Thyroid gland (tissue), 4 donors: ENCODE results near the gene GSG1L. TPM values are rescaled to one million over a fixed set of nuclear protein-coding genes. Genes with fewer than 3 reads are reported as not detected.

ENCODE experiments used
- DNase-seq, 2 donors: peaks; one replicate each; pipeline ENCODE4 v3.0.0-alpha.2; 2019
- H3K27ac ChIP-seq, 3 donors: fragments of 200-600 bp; sonication (generic); 1 replicate in 2 of 3; 2 replicates in 1 of 3; pipeline ENCODE4 v1.5.1; 2016 to 2019; ENCODE audit warnings: mild to moderate bottlenecking in 1 of 3, moderate library complexity in 1 of 3
- H3K27me3 ChIP-seq: fragments of 200-600 bp; sonication (generic); one replicate; pipeline ENCODE4 v1.5.1; 2019
- H3K36me3 ChIP-seq, 2 donors: fragments of 200-600 bp; sonication (generic); one replicate each; pipeline ENCODE4 v1.5.1; 2016 to 2019
- H3K4me1 ChIP-seq, 2 donors: fragments of 200-600 bp; sonication (generic); one replicate each; pipeline ENCODE4 v1.5.1; 2017 to 2019
- H3K4me3 ChIP-seq, 3 donors: fragments of 200-600 bp; sonication (generic); replicated peaks in 1 of 3; 1 replicate in 2 of 3; 2 replicates in 1 of 3; pipeline ENCODE4 v1.5.1; 2016; ENCODE audit warnings: mild to moderate bottlenecking in 1 of 3
- H3K9me3 ChIP-seq: fragments of 200-600 bp; sonication (generic); one replicate; pipeline ENCODE4 v1.5.1; 2017
- CTCF ChIP-seq, 6 experiments: fragments of 200-600 bp in 3 of 6; fragments of 450-650 bp in 3 of 6; sonication (generic) in 3 of 6; IDR thresholded peaks; one replicate each; pipeline ENCODE4 v1.5.1; 2016 to 2019; ENCODE audit warnings: antibody characterized with exemption in 6 of 6, mild to moderate bottlenecking in 2 of 6, inconsistent platforms in 1 of 6, moderate library complexity in 1 of 6
- POLR2A ChIP-seq, 2 donors: fragments of 450-650 bp; IDR thresholded peaks; one replicate each; pipeline ENCODE4 v1.6.1; 2017; ENCODE audit warnings: antibody characterized with exemption in 2 of 2, mild to moderate bottlenecking in 2 of 2, moderate library complexity in 1 of 2
- WGBS, 2 donors: methylation state at CpG; one replicate each; pipeline ENCODE4 v1.1.5; 2017; 5-methylcytosine and 5-hydroxymethylcytosine counted together
- intact Hi-C: fragments of 100-400 bp; cut with DNase I; formaldehyde crosslinking; loops from one replicate; pipeline ENCODE4 v1.15.1; 2023
- total RNA-seq, 4 donors: library from RNA; depleted of rRNA; stranded (reverse); fragments of >200 nt; gene quantifications; one replicate each; pipeline ENCODE4 v1.2.3, GENCODE V29; 2016

Gene GSG1L
- total RNA-seq, 4 donors from 2014 or later, result not detected

DNA sequence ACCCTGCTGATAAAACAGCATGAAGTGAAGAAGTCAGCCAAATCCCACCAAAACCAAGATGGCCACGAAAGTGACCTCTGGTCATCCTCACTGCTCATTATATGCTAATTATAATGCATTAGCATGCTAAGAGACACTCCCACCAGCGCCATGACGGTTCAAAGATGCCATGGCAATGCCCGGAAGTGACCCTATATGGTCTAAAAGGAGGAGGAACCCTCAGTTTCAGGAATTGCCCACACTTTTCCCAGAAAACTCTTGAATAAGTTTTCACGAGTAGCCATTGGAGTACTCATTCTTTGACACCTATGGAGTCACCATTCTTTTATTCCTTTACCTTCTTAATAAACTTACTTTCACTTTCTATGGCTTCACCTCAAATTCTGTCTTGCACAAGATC lies 44.3 kb downstream of the GSG1L start:
- Histone ChIP-seq H3K4me1 (no peaks in the 10 kb centered on the region), H3K4me3 (no peak overlapping the region), H3K9me3 (no peaks in the 10 kb centered on the region), H3K36me3 (no peaks in the 10 kb centered on the region), H3K27me3 (no peaks in the 10 kb centered on the region), H3K27ac (no peak overlapping the region)
- intact Hi-C loops, result no loop called here
- TF ChIP-seq CTCF (IDR thresholded peaks at IDR 0.05) (no peak), POLR2A (IDR thresholded peaks at IDR 0.05) (no peak)
- no peak for DNase-seq
- 77 to 81% methylated on average over 5 of the region's 5 CpGs for WGBS, 2 donors

DNA sequence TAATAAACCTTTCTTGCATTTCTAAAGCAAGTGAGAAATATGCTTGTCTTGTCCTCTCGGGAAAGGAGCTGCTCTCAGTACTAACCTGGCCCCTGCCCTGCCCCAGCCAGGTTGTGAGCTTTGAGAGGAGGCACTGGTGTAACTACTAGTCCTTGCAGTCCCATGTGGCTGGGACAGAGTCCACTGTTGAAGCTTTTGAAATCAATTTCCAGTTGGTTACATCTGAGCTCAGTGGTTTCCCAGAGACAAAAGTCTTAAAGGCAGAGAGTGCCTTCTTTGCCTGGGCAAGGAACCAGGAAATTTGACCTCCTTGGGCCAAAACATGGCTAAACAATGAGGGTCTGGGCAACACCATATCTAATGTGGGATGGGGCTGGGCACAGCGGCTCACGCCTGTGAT lies 48.7 kb downstream of the GSG1L start:
- Histone ChIP-seq H3K27me3 (no peaks in the 10 kb centered on the region), H3K4me1 (no peaks in the 10 kb centered on the region), H3K36me3 (no peaks in the 10 kb centered on the region), H3K9me3 (no peaks in the 10 kb centered on the region), H3K4me3 (no peak overlapping the region), H3K27ac (no peak overlapping the region)
- intact Hi-C loops, result no loop called here
- DNase-seq, result peak; percentile 3 to 10
- 69 to 75% methylated on average over 3 of the region's 3 CpGs for WGBS, 2 donors
- TF ChIP-seq POLR2A (IDR thresholded peaks at IDR 0.05) (no peak), CTCF (IDR thresholded peaks at IDR 0.05) (no peak)

DNA sequence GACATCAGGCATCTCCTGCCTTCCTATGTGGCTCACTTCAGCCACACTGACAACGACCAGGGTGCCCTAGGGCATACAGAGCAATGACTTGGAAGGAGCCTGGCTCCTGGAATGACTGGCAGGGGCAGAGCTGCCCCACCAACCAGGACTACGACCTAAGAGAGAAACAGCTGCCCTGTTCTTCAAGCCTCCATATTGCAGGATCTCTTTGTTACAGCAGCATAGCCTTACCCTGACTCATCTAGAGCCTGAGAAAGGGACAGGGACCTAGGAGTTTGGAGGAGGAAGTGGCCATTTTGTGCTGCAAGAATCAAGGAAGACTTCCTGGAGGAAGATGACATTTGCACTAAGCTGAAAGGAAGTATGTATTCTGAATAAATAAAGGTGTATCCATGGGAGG lies 49.6 kb downstream of the GSG1L start:
- Histone ChIP-seq H3K4me1 (no peaks in the 10 kb centered on the region), H3K4me3 (no peak overlapping the region), H3K27ac (no peak overlapping the region), H3K9me3 (no peaks in the 10 kb centered on the region), H3K27me3 (no peaks in the 10 kb centered on the region), H3K36me3 (no peaks in the 10 kb centered on the region)
- no peak for DNase-seq
- intact Hi-C loops, result no loop called here
- 79 to 85% methylated on average over 2 of the region's 2 CpGs for WGBS, 2 donors
- no peak for TF ChIP-seq POLR2A (IDR thresholded peaks at IDR 0.05)
- TF ChIP-seq CTCF (IDR thresholded peaks at IDR 0.05), result no peak

- intact Hi-C loops, result no loop called here
Observed at GRCh38 chr16:28013392-28013791, 50.1 kb downstream of the GSG1L start.

DNA sequence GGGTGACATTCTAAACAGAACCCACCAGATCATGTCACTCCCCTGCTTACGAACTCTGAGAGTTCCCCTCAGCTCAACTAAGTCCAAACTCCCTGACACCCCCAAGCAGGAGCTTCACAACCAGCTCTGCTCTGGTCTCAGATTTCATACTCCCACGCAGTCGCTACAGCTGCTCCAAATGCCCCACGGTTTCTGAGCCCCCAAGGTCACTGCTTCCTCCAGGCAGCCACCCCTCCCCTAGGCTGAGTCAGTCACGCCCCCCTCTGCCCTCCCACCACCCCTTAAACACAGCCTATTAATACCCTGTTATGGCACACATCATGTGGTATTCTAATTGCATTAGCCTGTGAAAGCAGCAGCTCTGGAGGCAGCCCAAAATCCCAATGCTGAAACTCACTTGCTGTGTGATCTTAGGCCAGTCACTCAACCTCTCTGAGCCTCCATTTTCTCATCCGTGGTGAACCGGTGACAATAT lies 51.5 kb downstream of the GSG1L start:
- intact Hi-C loops, result no loop called here
- TF ChIP-seq POLR2A (IDR thresholded peaks at IDR 0.05) (no peak), CTCF (IDR thresholded peaks at IDR 0.05) (no peak)
- H3K4me1 ChIP-seq, result no peaks in the 10 kb centered on the region
- H3K4me3 ChIP-seq, result no peak overlapping the region
- H3K27ac ChIP-seq, result no peak overlapping the region
- H3K27me3 ChIP-seq, result no peaks in the 10 kb centered on the region
- DNase-seq, result no peak
- no peaks in the 10 kb centered on the region for H3K36me3 ChIP-seq
- H3K9me3 ChIP-seq, result no peaks in the 10 kb centered on the region
- WGBS, 2 donors, result 51 to 58% methylated on average over 7 of the region's 7 CpGs

More at GRCh38 chr16:28013392-28013791, 50.1 kb downstream of the GSG1L start:
- no peaks in the 10 kb centered on the region for H3K4me1 ChIP-seq
- no peak for TF ChIP-seq POLR2A (IDR thresholded peaks at IDR 0.05)
- no peak for TF ChIP-seq CTCF (IDR thresholded peaks at IDR 0.05)
- no peaks in the 10 kb centered on the region for H3K27me3 ChIP-seq
- WGBS, 2 donors, result 68 to 71% methylated on average over 6 of the region's 6 CpGs
- H3K27ac ChIP-seq, result no peak overlapping the region
- no peaks in the 10 kb centered on the region for H3K36me3 ChIP-seq
- no peak overlapping the region for H3K4me3 ChIP-seq
- DNase-seq, result no peak
- no peaks in the 10 kb centered on the region for H3K9me3 ChIP-seq
